ENCODE data around the gene PPM1M. TPM values are rescaled to one million over a fixed set of nuclear protein-coding genes. Genes with fewer than 3 reads are reported as not detected.

The PPM1M gene, protein sequence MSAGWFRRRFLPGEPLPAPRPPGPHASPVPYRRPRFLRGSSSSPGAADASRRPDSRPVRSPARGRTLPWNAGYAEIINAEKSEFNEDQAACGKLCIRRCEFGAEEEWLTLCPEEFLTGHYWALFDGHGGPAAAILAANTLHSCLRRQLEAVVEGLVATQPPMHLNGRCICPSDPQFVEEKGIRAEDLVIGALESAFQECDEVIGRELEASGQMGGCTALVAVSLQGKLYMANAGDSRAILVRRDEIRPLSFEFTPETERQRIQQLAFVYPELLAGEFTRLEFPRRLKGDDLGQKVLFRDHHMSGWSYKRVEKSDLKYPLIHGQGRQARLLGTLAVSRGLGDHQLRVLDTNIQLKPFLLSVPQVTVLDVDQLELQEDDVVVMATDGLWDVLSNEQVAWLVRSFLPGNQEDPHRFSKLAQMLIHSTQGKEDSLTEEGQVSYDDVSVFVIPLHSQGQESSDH
- 48.3 and 49.2 TPM in 2 replicates for total RNA-seq

DNA sequence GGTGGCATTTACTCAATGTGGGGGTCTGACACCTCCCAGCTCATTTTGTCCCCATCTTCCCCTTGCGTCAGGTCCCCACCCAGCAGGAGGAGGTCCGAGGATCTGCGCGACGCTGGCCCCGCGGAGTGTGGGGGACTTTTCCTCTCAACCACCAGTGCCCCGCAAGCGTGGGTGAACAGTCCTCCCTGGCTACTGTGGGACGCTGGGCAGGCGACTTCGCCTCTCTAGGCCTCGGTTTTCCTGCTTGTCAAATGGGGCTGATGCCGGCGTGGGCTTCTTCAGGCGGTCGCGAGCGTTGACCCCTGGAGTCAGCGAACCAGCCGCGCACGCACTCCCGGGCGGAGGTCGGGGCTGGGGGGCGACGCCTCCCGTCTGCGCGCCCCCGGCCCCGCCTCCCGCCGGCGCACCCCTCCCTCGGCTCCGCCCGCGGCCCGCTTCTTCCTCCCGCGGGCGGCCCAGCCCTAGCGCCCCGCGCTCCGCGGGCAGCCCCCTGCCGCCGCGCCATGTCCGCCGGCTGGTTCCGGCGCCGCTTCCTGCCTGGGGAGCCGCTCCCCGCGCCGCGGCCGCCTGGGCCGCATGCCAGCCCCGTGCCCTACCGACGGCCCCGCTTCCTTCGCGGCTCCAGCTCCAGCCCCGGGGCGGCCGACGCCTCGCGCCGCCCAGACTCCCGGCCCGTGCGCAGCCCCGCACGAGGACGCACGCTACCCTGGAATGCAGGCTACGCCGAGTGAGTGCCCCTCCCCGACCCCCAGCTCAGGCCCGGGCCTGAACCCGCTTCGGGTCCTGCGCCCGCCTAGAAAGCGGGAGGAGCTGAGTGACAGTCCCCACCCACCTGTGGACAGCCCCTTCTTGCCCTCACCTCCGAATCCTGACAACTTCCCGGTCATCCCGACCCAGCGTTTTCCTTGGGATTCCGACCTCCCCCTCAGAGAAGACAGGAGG, at the start of gene PPM1M:
Gene PPM1M (plus strand): TSS at position 438 of the 942 bp plus-strand sequence. CDS start 66 bp downstream, at position 504.
- Mint-ChIP-seq H3K27me3 (no peaks in the 10 kb centered on the region), H3K9me3 (no peaks in the 10 kb centered on the region), H3K4me1 (peaks cover 77% of the 10 kb centered on the region), H3K4me3 (peak within 1 kb of the TSS; percentile 90), H3K36me3 (ENCODE audit: low read depth) (peaks cover 38% of the 10 kb centered on the region), H3K27ac (peak within 1 kb of the TSS; percentile 91)
- peak; percentile 93 for DNase-seq
- intact Hi-C loops (cut with micrococcal nuclease) = no loop called here

DNA sequence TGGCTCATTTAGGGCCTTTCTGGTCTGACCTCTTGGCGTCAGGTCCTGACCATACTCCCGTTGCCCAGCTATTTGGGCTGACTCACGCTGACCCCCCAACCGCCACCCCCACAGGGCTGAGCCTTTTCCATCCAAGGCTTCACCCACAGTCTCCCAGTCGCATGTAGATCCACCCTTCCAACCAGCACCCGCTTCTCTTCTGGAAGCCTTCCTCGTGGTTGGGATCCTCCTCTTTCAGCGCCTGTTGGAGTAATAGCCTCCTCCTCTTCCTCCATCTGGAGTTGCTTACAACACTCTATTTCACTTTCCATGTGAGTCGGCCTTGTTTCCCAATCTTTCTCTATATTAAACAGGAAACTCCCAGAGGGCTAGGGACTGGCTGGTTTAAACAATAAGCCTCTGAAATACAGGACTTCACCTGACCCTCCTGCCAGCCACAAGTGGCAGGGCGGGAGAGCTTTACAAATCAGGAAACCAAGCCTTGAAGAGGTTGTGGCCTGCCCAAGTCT, 49.7 kb upstream of the PPM1M start:
- peak overlapping the region; percentile 43 for H3K27ac Mint-ChIP-seq
- intact Hi-C loops (cut with micrococcal nuclease) = loop anchor here (5.0 to 10.0 kb wide), 2 partner anchors 199 to 339 kb away; partner anchors contain the start of genes NT5DC2, RPL29 and UQCC5
- no peak for DNase-seq
- peaks cover 18% of the 10 kb centered on the region for H3K36me3 Mint-ChIP-seq (ENCODE audit: low read depth)
- H3K9me3 Mint-ChIP-seq = no peaks in the 10 kb centered on the region
- peaks cover 37% of the 10 kb centered on the region for H3K4me1 Mint-ChIP-seq
- no peaks in the 10 kb centered on the region for H3K27me3 Mint-ChIP-seq
- no peak overlapping the region for H3K4me3 Mint-ChIP-seq

DNA sequence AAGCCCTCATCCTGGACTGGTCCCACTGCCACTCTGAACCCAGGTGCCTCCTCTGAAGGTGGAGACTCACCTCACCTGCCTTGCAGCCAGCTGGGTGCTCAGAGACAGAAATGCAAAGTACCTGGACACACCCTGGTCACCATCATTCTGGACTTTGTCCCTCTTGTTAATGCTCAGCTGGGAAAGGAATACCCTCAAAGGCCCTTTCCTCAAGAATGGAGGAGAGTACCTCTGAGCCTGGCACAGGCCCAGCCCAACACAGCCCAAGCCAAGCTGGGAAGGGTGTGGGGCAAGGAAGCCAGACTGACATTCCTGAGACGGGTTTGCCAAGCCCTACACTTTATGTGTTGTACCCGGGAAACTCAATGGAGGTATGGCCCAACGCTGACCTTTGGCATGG, 48.6 kb upstream of the PPM1M start:
- Mint-ChIP-seq H3K36me3 (ENCODE audit: low read depth) (peaks cover 29% of the 10 kb centered on the region), H3K27ac (peak overlapping the region; percentile 85), H3K9me3 (no peaks in the 10 kb centered on the region), H3K4me1 (peaks cover 48% of the 10 kb centered on the region), H3K27me3 (no peaks in the 10 kb centered on the region), H3K4me3 (no peak overlapping the region)
- intact Hi-C loops (cut with micrococcal nuclease) = loop anchor here (5.0 to 10.0 kb wide), 2 partner anchors 200 to 338 kb away; partner anchors contain the start of genes NT5DC2, RPL29 and UQCC5
- DNase-seq = peak; percentile 60

DNA sequence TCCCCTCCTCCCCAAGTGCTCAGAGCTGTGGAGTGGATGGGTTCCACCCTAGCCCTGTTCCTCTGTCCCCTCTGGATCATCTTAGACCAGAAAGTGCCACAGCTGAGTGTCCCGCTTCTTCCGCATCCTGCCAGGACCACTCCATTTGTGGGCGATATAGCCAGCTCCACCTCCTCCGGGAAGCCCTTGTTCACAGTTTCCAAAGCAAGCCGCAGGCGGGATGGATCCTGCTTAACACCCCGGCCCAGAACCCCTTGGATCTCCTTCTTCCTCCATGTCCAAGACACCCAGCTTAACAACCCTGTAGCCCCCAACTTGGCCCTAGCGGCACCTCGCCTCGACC, 48.1 kb upstream of the PPM1M start:
- Mint-ChIP-seq H3K36me3 (ENCODE audit: low read depth) (peaks cover 33% of the 10 kb centered on the region), H3K4me3 (peak overlapping the region; percentile 100), H3K27me3 (no peaks in the 10 kb centered on the region), H3K4me1 (peaks cover 50% of the 10 kb centered on the region), H3K9me3 (no peaks in the 10 kb centered on the region), H3K27ac (peak overlapping the region; percentile 85)
- DNase-seq = no peak
- intact Hi-C loops (cut with micrococcal nuclease) = loop anchor here (5.0 to 10.0 kb wide), 2 partner anchors 200 to 337 kb away; partner anchors contain the start of genes NT5DC2, RPL29 and UQCC5

DNA sequence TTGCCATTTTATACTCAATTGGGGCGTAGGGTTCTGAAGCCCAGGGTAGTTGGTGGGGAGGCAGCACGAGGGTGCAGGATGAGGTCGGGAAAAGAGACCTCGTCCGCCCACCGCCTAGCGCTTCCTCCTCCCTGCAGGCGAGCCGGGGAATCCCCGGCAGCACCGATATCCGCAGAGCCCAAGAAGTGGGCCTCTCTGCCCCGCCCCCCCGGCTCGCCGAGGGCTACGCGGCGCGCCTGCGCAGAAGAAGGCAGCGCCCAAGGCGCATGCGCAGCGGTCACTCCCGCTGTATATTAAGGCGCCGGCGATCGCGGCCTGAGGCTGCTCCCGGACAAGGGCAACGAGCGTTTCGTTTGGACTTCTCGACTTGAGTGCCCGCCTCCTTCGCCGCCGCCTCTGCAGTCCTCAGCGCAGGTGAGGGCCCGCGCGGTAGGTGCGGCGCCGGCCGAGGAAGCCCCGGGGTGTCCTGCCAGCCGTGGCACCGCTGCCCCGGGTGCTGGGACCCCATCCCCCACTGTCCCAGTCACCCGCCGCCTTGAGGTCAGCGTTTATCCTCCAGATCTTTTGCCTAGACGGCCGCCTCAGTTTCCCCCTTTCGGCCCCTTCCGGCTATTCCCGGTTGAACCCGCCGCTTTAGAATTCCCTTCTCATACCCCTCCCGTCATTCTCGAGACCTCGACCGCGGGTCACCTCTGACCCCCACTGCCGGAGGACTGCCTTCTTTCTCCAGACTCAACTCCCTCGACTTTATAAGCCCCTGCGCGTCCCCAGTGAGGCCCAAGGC, 47.5 kb upstream of the PPM1M start, which contains the start of gene ALAS1:
Gene ALAS1 (plus strand): TSS at position 319 of the 784 bp plus-strand sequence. CDS start 1,082 bp downstream, outside the sequence.
- intact Hi-C loops (cut with micrococcal nuclease) = loop anchor here (1.0 to 10.0 kb wide), 4 partner anchors 44 to 337 kb away; partner anchors contain the start of genes DUSP7, NT5DC2, POC1A and RPL29
- Mint-ChIP-seq H3K36me3 (ENCODE audit: low read depth) (peaks cover 37% of the 10 kb centered on the region), H3K27me3 (no peaks in the 10 kb centered on the region), H3K9me3 (no peaks in the 10 kb centered on the region), H3K27ac (peak within 1 kb of the TSS; percentile 89), H3K4me1 (peaks cover 52% of the 10 kb centered on the region), H3K4me3 (peak within 1 kb of the TSS; percentile 100)
- peak; percentile 99 for DNase-seq

DNA sequence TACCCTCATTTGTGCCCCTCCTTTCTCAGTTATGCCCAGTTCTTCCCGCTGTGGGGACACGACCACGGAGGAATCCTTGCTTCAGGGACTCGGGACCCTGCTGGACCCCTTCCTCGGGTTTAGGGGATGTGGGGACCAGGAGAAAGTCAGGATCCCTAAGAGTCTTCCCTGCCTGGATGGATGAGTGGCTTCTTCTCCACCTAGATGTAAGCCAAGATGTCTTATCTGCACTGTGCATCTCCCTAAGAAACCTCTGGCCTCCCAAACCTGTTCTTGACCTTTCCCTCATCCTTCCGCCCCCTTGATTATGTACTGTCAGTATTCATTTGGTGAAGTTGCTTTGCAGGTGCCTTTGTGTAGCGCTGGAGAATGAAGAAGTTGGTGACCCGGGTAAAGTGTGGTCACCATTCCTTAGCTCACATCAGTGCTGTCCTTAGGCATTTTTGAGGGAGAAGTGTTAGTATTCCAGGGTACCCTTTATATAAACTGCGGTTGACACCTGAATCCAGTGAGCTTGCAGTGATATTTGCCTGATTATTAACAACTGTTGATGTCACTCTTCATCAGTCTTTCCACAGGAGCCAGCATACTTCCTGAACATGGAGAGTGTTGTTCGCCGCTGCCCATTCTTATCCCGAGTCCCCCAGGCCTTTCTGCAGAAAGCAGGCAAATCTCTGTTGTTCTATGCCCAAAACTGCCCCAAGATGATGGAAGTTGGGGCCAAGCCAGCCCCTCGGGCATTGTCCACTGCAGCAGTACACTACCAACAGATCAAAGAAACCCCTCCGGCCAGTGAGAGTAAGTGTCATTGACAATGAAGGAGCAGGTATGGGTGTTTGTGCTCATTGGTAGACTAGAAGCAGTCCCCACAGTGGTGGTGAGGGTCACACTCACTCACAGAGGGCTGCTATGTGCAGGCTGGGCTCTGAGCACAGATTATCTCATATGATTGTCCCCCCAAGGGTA, 46.6 kb upstream of the PPM1M start:
- Mint-ChIP-seq H3K4me3 (peak overlapping the region; percentile 100), H3K4me1 (peaks cover 57% of the 10 kb centered on the region), H3K36me3 (ENCODE audit: low read depth) (peaks cover 45% of the 10 kb centered on the region), H3K9me3 (no peaks in the 10 kb centered on the region), H3K27ac (peak overlapping the region; percentile 89), H3K27me3 (no peaks in the 10 kb centered on the region)
- peak; percentile 58 for DNase-seq
- intact Hi-C loops (cut with micrococcal nuclease) = loop anchor here (1.0 to 10.0 kb wide), 4 partner anchors 45 to 336 kb away; partner anchors contain the start of genes DUSP7, NT5DC2, POC1A and RPL29

DNA sequence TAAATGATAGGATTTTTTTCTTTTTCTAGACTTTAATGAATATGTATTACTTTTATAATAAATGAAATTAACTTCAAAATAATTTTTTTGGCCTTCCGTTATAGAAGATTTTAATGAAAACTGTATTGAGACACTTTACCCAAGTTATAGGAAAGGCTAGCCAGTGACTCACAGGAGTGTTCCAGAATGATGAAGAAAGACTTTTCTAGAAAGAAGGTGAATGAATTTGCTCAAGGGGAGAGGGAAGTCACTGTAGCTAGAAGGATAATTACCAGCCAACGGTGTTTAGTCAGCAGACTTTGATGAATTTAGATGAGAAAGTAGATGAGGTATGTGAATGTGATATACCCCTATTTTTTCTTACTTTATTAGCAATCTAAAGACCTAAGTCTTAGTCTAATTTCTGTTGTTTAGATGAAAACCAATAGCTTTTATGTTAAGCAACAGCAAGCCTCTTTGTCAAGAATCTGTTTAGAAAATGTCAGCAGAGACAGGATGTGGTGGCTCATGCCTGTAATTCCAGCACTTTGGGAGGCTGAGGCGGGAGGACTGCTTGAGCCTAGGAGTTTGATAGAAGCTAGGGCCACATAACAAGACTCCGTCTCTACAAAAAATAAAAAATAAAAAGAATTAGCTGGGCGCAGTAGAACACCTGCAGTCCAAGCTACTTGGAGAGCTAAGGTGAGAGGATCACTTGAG, 44.4 kb upstream of the PPM1M start:
- Mint-ChIP-seq H3K36me3 (ENCODE audit: low read depth) (peaks cover 61% of the 10 kb centered on the region), H3K9me3 (no peaks in the 10 kb centered on the region), H3K4me1 (peaks cover 59% of the 10 kb centered on the region), H3K27ac (peak overlapping the region; percentile 79), H3K27me3 (no peaks in the 10 kb centered on the region), H3K4me3 (peak overlapping the region; percentile 27)
- intact Hi-C loops (cut with micrococcal nuclease) = no loop called here
- no peak for DNase-seq

DNA sequence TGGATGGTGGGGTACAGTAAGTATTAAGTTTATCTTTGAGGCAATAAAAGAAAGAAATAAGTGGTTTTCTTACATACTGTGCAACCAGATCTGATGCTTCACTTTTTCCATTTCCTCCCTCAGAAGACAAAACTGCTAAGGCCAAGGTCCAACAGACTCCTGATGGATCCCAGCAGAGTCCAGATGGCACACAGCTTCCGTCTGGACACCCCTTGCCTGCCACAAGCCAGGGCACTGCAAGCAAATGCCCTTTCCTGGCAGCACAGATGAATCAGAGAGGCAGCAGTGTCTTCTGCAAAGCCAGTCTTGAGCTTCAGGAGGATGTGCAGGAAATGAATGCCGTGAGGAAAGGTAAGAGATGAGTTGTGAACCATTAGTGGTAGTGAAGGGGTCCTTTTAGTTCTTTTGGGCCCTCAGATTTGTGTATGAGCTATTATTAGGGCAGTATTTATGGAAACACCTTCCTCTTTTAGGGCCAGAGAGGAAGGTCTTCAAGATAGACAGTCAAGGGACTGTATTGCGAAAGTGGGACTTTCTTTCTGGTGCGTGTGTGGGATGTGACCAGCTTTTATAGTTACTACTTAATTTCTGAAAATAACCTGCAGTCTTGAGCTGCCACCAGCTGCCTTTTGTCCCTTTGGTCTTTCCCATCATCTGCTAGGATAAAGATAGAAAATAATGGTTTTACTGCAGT, 43.0 kb upstream of the PPM1M start:
- Mint-ChIP-seq H3K4me3 (no peak overlapping the region), H3K9me3 (no peaks in the 10 kb centered on the region)

DNA sequence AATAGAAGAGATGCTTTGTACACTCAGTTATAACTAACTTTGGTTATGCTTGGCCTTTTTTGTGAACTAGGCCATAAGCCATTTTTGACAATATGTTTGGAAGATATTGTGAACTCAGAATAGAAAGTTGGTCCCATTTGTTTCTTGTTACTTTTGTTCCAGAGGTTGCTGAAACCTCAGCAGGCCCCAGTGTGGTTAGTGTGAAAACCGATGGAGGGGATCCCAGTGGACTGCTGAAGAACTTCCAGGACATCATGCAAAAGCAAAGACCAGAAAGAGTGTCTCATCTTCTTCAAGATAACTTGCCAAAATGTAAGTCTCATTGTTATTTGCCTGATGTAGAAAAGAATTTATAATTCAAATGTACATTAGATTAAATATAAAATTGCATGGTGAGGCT, 41.9 kb upstream of the PPM1M start:
- Mint-ChIP-seq H3K9me3 (no peaks in the 10 kb centered on the region), H3K4me1 (peaks cover 45% of the 10 kb centered on the region), H3K27ac (no peak overlapping the region), H3K4me3 (no peak overlapping the region), H3K27me3 (no peaks in the 10 kb centered on the region), H3K36me3 (ENCODE audit: low read depth) (peaks cover 77% of the 10 kb centered on the region)
- intact Hi-C loops (cut with micrococcal nuclease) = no loop called here
- DNase-seq = no peak

More for the DNA sequence above, 43.0 kb upstream of the PPM1M start:
- Mint-ChIP-seq H3K27me3 (no peaks in the 10 kb centered on the region), H3K27ac (peak overlapping the region; percentile 88), H3K4me1 (peaks cover 50% of the 10 kb centered on the region), H3K36me3 (ENCODE audit: low read depth) (peaks cover 71% of the 10 kb centered on the region)
- intact Hi-C loops (cut with micrococcal nuclease) = no loop called here
- no peak for DNase-seq

DNA sequence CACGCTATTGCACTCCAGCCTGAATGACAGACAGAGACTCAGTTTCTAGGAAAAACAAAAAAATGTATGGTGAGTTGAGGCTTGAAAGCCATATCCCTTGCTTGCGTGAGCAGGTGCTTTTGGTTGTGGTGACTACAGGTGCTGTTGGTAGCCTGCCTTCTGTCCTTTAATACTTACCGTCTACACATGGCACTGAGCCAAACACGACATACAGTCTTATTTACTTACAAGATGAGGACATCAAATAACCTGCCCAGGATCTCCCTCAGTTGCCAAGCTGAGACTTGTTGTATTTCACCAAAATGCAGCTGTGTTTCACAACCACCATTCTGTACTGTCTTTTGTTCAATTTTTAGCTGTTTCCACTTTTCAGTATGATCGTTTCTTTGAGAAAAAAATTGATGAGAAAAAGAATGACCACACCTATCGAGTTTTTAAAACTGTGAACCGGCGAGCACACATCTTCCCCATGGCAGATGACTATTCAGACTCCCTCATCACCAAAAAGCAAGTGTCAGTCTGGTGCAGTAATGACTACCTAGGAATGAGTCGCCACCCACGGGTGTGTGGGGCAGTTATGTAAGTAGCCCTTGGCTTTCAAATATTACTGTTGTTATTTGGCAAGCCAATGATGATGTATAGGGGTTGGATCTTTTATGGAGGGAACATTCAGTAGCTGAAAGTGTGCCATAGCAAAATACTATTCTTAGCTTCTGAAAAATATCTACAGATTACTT, 41.1 kb upstream of the PPM1M start:
- no peak overlapping the region for H3K4me3 Mint-ChIP-seq
- intact Hi-C loops (cut with micrococcal nuclease) = no loop called here
- no peak for DNase-seq
- H3K27ac Mint-ChIP-seq = peak overlapping the region; percentile 52
- no peaks in the 10 kb centered on the region for H3K9me3 Mint-ChIP-seq
- H3K4me1 Mint-ChIP-seq = peaks cover 38% of the 10 kb centered on the region
- H3K36me3 Mint-ChIP-seq (ENCODE audit: low read depth) = peaks cover 75% of the 10 kb centered on the region
- H3K27me3 Mint-ChIP-seq = no peaks in the 10 kb centered on the region
